ENCODE results near the gene KRTAP21-3.
"Not testable (repeated sequence)": the region's sequence is repeated elsewhere in the genome, so short reads cannot be mapped to it uniquely, and the experiment has no call there.

The KRTAP21-3 gene

GRCh38 chr21:30718239-30718909 is at the start of gene KRTAP21-3:
TSS of gene KRTAP21-3 (minus strand) at chr21:30718777. CDS start at chr21:30718759, 18 bp downstream.
- no peak for DNase-seq (ENCODE audit: low spot score)

- no peak for DNase-seq (ENCODE audit: low spot score)
These were observed 42.2 kb upstream of the KRTAP21-3 start for GRCh38 chr21:30760776-30761175.

- DNase-seq (ENCODE audit: low spot score) = no peak
These were observed 39.7 kb upstream of the KRTAP21-3 start for GRCh38 chr21:30758306-30758705.

- not testable (repeated sequence) for DNase-seq (ENCODE audit: low spot score)
These were observed 36.8 kb upstream of the KRTAP21-3 start, which contains the start of gene KRTAP21-1 for GRCh38 chr21:30755328-30755727. TSS of gene KRTAP21-1 (minus strand) at chr21:30755428. CDS start at chr21:30755378, 50 bp downstream.

- no peak for DNase-seq (ENCODE audit: low spot score)
These were observed 28.6 kb upstream of the KRTAP21-3 start, which contains the start of gene KRTAP21-2 for GRCh38 chr21:30747159-30747558. TSS of gene KRTAP21-2 (minus strand) at chr21:30747259. CDS start at chr21:30747202, 57 bp downstream.

- no peak for DNase-seq (ENCODE audit: low spot score)
These were observed 21.9 kb upstream of the KRTAP21-3 start for GRCh38 chr21:30740462-30740861.

GRCh38 chr21:30733026-30733425 is 14.4 kb upstream of the KRTAP21-3 start:
- no peak for DNase-seq (ENCODE audit: low spot score)

- no peak for DNase-seq (ENCODE audit: low spot score)
These were observed 8.1 kb upstream of the KRTAP21-3 start for GRCh38 chr21:30726726-30727125.

- no peak for DNase-seq (ENCODE audit: low spot score)
These were observed 824 bp upstream of the KRTAP21-3 start for GRCh38 chr21:30719401-30719800.

- DNase-seq (ENCODE audit: low spot score) = no peak
These were observed 1.5 kb downstream of the KRTAP21-3 start for GRCh38 chr21:30717105-30717504.

- no peak for DNase-seq (ENCODE audit: low spot score)
These were observed 3.6 kb downstream of the KRTAP21-3 start for GRCh38 chr21:30714946-30715345.

GRCh38 chr21:30714456-30714855 is 4.1 kb downstream of the KRTAP21-3 start:
- DNase-seq (ENCODE audit: low spot score) = no peak

GRCh38 chr21:30713766-30714165 is 4.8 kb downstream of the KRTAP21-3 start:
- no peak for DNase-seq (ENCODE audit: low spot score)

- DNase-seq (ENCODE audit: low spot score) = no peak
These were observed 8.1 kb downstream of the KRTAP21-3 start for GRCh38 chr21:30710499-30710898.

GRCh38 chr21:30707409-30707808 is 11.2 kb downstream of the KRTAP21-3 start:
- DNase-seq (ENCODE audit: low spot score) = no peak

- no peak for DNase-seq (ENCODE audit: low spot score)
These were observed 22.6 kb downstream of the KRTAP21-3 start for GRCh38 chr21:30695956-30696355.

GRCh38 chr21:30689822-30690221 is 28.8 kb downstream of the KRTAP21-3 start:
- DNase-seq (ENCODE audit: low spot score) = no peak

- DNase-seq (ENCODE audit: low spot score) = no peak
These were observed 34.1 kb downstream of the KRTAP21-3 start for GRCh38 chr21:30684506-30684905.

GRCh38 chr21:30680586-30680985 is 38.0 kb downstream of the KRTAP21-3 start:
- DNase-seq (ENCODE audit: low spot score) = no peak

- no peak for DNase-seq (ENCODE audit: low spot score)
These were observed 41.8 kb downstream of the KRTAP21-3 start for GRCh38 chr21:30676737-30677136.

- DNase-seq (ENCODE audit: low spot score) = no peak
These were observed 44.3 kb downstream of the KRTAP21-3 start for GRCh38 chr21:30674312-30674711.

GRCh38 chr21:30672985-30673650 is 45.5 kb downstream of the KRTAP21-3 start:
- DNase-seq (ENCODE audit: low spot score) = no peak

GRCh38 chr21:30668776-30669175 is 49.8 kb downstream of the KRTAP21-3 start:
- DNase-seq (ENCODE audit: low spot score) = no peak

All from globus pallidus (tissue), 1 donor.